ENCODE data around the gene AP3D1. TPM values are rescaled to one million over a fixed set of nuclear protein-coding genes. Genes with fewer than 3 reads are reported as not detected.

AP3D1 gene
- total RNA-seq, 4 donors from 2014 or later = 101 to 189 (median 152) TPM

GRCh38 chr19:2062770-2063169 lies 88.6 kb downstream of the AP3D1 start:
- no peaks in the 10 kb centered on the region for H3K27me3 ChIP-seq
- intact Hi-C loops (cut with DNase I; ENCODE audit: low total_unique reads) = no loop called here
- peak overlapping the region in 3 of 4 donors; percentile 96 to 100 (median 99) for H3K27ac ChIP-seq
- in situ Hi-C loops (cut with MboI; ENCODE audit: low pct_ligation_motif_present in 1 of 4, low pct_unique_long_range_greater_than_20kb in 1 of 4, low sequenced_read_pairs in 3 of 4) = no loop called here
- WGBS, 2 donors (ENCODE audit: low coverage in 1 of 2) = 70 to 88% methylated on average over 2 to 9 of the region's 9 CpGs
- TF ChIP-seq POLR2A (IDR thresholded peaks at IDR 0.05) = no peak
- no peak overlapping the region for H3K4me3 ChIP-seq
- H3K4me1 ChIP-seq = peaks cover 24 to 78% (median 45%) of the 10 kb centered on the region in 4 donors
- no peaks in the 10 kb centered on the region for H3K9me3 ChIP-seq
- no peaks in the 10 kb centered on the region for H3K36me3 ChIP-seq
- DNase-seq = no peak

GRCh38 chr19:2062389-2062729 lies 89.0 kb downstream of the AP3D1 start:
- TF ChIP-seq CTCF (IDR thresholded peaks at IDR 0.05) (no peak), POLR2A (IDR thresholded peaks at IDR 0.05) (no peak), POLR2AphosphoS5 (IDR thresholded peaks at IDR 0.05) (no peak), EP300 (IDR thresholded peaks at IDR 0.05; ENCODE audit: low read depth) (no peak)
- Histone ChIP-seq H3K9me3 (no peaks in the 10 kb centered on the region), H3K27me3 (no peaks in the 10 kb centered on the region), H3K36me3 (no peaks in the 10 kb centered on the region), H3K4me3 (peak overlapping the region in 2 of 4 donors; percentile 77 to 78), H3K27ac (peak overlapping the region; percentile 96 to 100 (median 98)), H3K4me1 (peaks cover 24 to 78% (median 44%) of the 10 kb centered on the region in 4 donors)
- in situ Hi-C loops (cut with MboI; ENCODE audit: low pct_ligation_motif_present in 1 of 4, low pct_unique_long_range_greater_than_20kb in 1 of 4, low sequenced_read_pairs in 3 of 4) = no loop called here
- no peak for DNase-seq
- WGBS, 2 donors (ENCODE audit: low coverage in 1 of 2) = 60% methylated on average over 10 of the region's 10 CpGs; no CpG with 5 or more reads in 1 of the 2 donors
- intact Hi-C loops (cut with DNase I; ENCODE audit: low total_unique reads) = no loop called here

GRCh38 chr19:2061495-2062388 lies 89.6 kb downstream of the AP3D1 start:
- in situ Hi-C loops (cut with MboI; ENCODE audit: low pct_ligation_motif_present in 1 of 4, low pct_unique_long_range_greater_than_20kb in 1 of 4, low sequenced_read_pairs in 3 of 4) (no loop called here), intact Hi-C loops (cut with DNase I; ENCODE audit: low total_unique reads) (no loop called here)
- Histone ChIP-seq H3K9me3 (no peaks in the 10 kb centered on the region), H3K27me3 (no peaks in the 10 kb centered on the region), H3K4me1 (peaks cover 27 to 79% (median 47%) of the 10 kb centered on the region in 4 donors), H3K36me3 (no peaks in the 10 kb centered on the region), H3K27ac (peak overlapping the region; percentile 96 to 100 (median 98)), H3K4me3 (peak overlapping the region; percentile 55 to 78 (median 68))
- peak; percentile 100 for DNase-seq
- WGBS, 2 donors (ENCODE audit: low coverage in 1 of 2) = 1% methylated on average over 33 of the region's 50 CpGs; no CpG with 5 or more reads in 1 of the 2 donors
- TF ChIP-seq POLR2A (IDR thresholded peaks at IDR 0.05) (peak; percentile 82), POLR2AphosphoS5 (IDR thresholded peaks at IDR 0.05) (peak; percentile 82 to 92 (median 87)), CTCF (IDR thresholded peaks at IDR 0.05) (peak in 1 of 5 experiments; percentile 12), EP300 (IDR thresholded peaks at IDR 0.05; ENCODE audit: low read depth) (no peak)

- peak overlapping the region; percentile 49 to 78 (median 66) for H3K4me3 ChIP-seq
- peaks cover 31 to 82% (median 50%) of the 10 kb centered on the region in 4 donors for H3K4me1 ChIP-seq
- TF ChIP-seq CTCF (IDR thresholded peaks at IDR 0.05) (no peak), EP300 (IDR thresholded peaks at IDR 0.05; ENCODE audit: low read depth) (peak; percentile 21), POLR2AphosphoS5 (IDR thresholded peaks at IDR 0.05) (peak in 2 of 3 donors; percentile 80 to 87), POLR2A (IDR thresholded peaks at IDR 0.05) (peak; percentile 70)
- no peaks in the 10 kb centered on the region for H3K36me3 ChIP-seq
- H3K9me3 ChIP-seq = no peaks in the 10 kb centered on the region
- in situ Hi-C loops (cut with MboI; ENCODE audit: low pct_ligation_motif_present in 1 of 4, low pct_unique_long_range_greater_than_20kb in 1 of 4, low sequenced_read_pairs in 3 of 4) = no loop called here
- peak; percentile 79 for DNase-seq
- no peaks in the 10 kb centered on the region for H3K27me3 ChIP-seq
- 0% methylated on average over 33 of the region's 55 CpGs; no CpG with 5 or more reads in 1 of the 2 donors for WGBS, 2 donors (ENCODE audit: low coverage in 1 of 2)
- intact Hi-C loops (cut with DNase I; ENCODE audit: low total_unique reads) = no loop called here
- H3K27ac ChIP-seq = peak overlapping the region; percentile 96 to 100 (median 98)
These were observed 90.4 kb downstream of the AP3D1 start for GRCh38 chr19:2060884-2061494.

Measured in transverse colon (tissue), 4 donors.